Measurements from ENCODE around the gene TTLL11.

TTLL11 gene

GRCh38 chr9:121773286-121773953 is 319.7 kb downstream of the TTLL11 start:
- DNase-seq (ENCODE audit: low spot score) = no peak

GRCh38 chr9:121772600-121773285 is 320.4 kb downstream of the TTLL11 start:
- no peak for DNase-seq (ENCODE audit: low spot score)

Data from kidney capillary endothelial cell (primary cell).